HG03064 (cell line): ENCODE data around the gene INS.
"Not testable (repeated sequence)": the region's sequence is repeated elsewhere in the genome, so short reads cannot be mapped to it uniquely, and the experiment has no call there.

Source experiments
- ATAC-seq: cut with Tn5 transposase; IDR thresholded peaks from one replicate; pipeline ENCODE4 v1.9.1; 2021; ENCODE audit warnings: low read depth; ENCODE audit not compliant: unreplicated experiment

INS gene

DNA sequence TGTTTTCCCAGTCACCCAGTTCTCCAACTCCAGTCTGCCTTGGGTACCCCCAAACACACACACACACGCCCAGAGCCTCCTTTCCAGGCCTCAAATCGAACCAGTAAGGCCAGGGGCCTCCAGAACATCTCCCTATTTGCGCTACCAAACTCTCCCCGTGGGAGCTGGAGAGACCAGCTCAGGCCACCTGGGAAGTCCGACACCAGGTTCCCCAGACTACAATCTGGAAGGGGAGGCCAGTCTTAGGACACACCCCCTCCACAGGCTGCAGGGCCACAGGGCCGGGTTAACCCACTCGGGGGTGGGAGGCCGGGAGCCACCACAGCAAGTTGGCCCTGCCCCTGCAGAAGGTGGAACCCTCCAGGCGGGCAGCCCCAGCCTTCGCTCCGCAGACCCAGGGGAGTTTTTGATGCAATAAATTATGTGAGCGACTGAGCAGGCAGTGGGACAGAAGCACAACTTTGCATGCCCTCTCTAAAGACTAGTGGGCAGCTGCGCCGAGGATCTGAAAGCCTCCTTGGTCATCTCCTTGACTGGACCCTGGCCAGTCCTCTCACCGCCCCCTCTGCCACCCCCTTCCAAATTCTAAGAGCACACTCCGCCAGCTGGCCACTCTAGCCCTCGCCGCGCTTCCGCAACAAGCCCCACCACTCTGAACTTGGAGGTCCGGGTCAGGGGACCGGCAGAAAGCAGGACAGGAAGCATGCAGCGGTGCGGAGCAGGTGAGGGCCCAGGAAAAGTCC is 24.6 kb downstream of the INS start:
- ATAC-seq, result no peak

- no peak for ATAC-seq
These were observed 25.3 kb downstream of the INS start for GRCh38 chr11:2135648-2136201.

DNA sequence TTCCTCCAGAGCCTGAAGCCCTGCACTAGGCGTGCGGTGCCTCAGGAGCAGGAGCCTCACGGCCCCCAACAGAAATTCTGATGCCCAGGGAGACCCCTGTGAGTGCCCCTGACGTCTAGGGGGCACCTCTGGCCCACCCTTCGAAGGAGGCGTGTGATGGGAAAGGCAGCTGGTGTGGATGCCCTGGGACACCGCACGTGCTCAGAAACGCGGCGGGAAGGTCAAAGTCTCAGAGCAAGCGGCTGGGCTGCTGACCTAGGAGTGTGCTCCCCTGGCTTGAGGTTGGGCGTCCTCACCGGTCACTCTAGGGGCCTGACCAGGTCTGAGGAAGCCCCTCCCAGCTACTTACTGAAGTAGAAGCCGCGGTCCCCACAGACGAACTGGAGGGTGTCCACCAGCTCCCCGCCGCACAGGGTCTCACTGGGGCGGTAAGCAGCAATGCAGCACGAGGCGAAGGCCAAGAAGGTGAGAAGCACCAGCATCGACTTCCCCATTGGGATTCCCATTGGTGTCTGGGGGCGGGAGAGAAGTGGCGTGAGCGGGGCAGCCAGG is 25.9 kb downstream of the INS start:
- no peak for ATAC-seq

DNA sequence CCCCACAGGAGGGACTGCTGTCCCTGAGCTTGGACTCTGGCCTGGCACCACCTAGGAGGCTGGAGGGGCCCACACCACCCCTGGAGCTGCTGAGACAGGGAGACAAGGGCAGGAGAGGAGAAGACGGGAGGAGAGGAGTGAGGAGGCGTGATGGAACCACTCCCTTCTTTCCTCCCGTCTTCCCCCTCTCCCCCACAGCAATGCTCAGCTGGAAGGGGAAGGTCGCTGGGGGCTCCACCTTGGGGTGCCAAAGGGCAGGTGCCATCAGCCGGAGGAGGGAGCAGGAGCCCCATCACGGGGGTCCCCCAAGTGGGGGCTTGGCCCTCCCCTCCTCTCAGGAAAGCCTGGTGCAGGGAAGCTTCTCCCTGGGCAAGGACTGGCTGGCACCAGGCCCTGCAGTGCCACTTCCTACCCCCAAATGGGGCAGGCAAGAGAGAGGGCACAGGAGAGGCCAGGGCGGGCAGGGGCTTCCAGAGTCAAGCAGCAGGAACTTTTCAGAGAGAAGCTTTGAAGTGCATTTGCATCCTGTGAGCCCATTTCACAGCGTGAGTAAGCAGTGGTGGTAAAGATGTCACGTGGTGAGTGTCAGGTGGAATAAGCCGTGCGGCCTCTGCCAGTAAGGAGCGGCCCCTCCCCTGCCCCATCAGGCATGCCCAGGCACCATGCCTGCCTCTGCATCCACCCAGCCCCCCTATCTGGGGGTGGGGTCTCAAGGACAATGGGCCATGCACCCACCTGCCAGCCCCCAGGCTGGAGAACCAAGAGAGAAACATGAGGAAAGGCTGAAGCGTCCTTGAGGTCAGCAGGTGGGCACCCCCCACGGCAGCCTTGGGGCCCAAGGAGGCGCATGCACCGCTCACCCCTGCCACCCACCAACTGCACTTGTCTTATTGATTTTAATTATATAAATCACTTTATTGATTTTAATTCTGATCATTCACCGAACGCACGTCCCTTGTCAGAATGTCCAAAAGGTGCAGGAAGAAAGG is 26.7 kb downstream of the INS start:
- no peak for ATAC-seq

GRCh38 chr11:2133241-2134021 is 27.6 kb downstream of the INS start:
- ATAC-seq, result no peak

- no peak for ATAC-seq
These were observed 28.2 kb downstream of the INS start for GRCh38 chr11:2132874-2133240.

DNA sequence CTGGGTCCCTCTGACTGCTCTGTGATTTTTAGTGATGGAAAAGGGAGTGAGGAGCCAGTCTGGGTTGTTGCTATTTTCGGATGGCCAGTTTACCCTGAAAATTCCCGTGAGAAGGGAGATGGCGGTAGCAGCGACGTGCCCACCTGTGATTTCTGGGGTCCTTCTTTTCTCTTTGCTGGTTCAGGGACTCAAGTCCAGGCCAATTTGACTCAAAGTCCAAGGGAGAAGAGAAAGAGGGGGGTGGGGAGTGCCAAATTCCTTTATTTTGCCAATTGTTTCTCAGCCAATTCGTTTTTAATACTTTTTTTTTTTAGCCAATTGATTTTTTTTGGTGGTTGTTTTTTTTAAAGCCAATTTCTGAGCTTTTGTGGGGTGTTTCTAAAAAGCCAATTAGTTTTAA is 28.8 kb downstream of the INS start:
- ATAC-seq, result no peak

DNA sequence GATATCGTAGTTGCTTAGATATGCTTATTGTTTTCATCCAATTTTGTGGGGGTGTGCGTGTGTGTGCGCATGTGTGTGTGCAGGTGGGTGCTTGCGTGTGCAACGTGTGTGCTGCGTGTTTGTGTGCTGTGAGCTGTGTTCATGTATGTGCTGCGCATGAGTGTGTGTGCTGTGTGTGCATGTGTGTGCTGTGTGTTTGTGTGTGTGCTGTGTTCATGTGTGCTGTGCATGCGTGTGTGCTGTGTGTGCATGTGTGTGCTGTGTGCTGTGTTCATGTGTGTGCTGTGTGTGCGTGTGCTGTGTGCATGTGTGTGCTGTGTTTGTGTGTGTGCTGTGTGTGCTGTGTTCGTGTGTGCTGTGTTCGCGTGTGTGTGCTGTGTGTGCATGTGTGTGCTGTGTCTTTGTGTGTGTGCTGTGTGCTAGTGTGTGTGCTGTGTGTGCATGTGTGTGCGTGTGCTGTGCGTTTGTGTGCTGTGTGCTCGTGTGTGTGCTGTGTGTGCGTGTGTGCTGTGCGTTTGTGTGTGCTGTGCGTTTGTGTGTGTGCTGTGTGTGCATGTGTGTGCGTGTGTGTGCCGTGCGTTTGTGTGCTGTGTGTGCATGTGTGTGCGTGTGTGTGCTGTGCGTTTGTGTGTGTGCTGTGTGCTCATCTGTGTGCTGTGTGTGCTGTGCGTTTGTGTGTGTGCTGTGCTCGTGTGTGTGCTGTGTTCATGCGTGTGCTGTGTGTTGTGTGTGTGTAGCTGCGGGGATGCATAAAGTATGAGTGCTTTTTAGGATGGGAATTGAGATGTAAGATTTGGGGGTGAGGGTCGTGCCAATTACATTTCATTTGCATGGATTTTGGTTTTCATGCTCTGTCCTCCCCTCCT is 29.4 kb downstream of the INS start:
- no peak for ATAC-seq

DNA sequence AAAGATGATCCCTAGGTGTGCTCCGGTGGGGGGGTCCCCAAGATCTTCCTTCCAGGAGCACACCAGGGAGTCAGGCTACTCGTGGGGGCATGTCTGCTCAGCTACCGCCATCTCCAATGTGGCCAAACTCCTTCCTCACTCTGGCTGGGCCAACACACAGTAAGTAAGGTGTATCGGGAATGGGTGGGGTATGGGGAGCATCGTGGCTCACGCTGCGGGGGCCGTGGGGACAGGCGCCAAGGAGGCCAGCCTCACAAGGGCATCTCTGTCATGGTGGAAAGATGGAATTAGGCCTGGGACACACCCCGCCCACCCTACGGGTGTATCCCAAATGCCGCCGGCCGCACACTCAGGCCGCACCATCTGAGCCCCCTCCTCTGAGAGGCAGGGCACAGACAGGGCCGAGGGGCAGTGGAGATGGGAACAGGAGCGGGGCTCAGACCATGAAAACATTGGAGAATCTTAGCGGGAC is 30.1 kb downstream of the INS start:
- no peak for ATAC-seq

DNA sequence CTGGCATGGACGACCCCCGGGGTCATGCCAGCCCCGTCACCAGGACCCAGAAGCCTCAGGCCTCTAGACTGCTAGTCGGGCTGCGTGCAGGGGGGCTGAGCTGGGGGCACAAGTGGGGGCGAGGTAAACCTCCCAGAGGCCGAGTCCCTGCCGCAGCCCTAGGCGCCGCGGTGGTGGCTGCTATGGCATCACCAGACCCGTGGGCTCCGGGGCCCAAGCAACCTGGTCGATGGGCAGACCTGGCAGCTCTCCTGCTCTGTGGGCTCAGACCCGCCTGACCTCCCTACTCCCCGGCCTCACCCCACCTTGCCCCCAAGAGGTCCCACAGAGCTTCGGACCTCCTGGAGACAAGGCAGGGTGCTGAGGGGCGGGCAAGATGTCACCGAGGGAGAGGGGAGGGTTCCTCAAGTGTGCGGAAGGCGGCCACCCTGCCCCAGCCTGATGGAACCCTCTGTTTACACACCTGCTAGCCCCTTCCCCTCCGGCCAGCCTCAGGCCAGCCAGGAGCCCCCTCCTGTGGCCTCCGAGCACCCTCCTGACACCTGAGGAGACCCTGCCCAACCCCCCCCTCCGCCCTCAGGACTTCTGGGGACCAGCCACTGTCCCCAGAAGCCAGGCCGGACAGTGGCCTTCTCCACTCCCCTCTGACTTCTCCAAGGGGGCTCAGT is 31.2 kb downstream of the INS start:
- no peak for ATAC-seq

GRCh38 chr11:2129308-2129698 is 31.7 kb downstream of the INS start:
- no peak for ATAC-seq

- ATAC-seq, result no peak
These were observed 32.3 kb downstream of the INS start for GRCh38 chr11:2128511-2129307.

DNA sequence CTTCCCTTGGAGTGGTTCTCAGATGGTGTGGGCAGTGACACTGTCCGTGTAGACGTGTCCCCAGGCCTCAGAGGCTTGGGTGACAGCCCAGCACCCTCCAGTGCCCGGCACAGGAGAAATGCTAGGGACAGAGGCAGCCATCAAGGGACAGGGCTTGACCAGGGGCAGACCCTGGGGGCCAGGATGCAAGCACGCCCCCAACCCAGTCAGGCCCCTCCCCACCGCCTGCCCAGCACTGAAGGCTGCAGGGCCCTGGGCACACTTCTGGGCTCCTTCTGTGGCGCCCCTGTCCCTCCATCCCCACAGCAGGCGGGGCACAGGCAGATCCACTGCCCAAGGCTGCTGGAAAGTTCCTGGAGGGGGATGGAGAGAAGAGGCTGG is 32.9 kb downstream of the INS start:
- ATAC-seq, result no peak

DNA sequence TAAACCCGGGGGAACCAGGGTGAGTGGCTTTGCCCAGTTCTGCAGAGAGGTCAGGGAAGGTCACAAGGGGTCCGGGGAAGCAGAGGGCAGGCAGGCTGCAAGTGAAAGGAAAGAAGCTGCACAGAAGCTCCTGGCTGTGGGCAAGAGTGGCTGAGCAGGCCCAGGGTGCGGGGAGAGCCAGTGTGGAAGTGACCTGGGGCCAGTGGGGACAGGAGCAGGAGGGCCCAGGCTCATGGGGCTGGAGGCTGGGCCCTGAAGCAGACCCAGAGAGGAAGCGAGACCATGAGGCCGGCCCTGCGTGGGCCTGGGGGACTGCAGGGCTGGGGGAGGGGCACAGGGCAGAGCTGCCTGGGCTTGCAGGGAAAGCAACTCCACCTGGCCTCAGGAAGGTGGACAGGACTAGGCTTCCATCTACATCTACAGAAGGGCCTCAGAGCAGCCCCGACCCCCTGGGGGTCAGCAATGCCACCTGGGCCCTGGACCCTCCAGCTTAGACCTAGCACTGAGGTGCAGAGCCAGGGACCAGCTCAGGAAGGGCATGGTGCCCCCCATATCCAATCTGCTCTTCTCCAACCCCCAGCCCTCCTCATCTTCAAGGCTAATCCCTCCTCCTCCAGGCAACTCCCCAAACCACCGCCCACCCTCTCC is 33.4 kb downstream of the INS start:
- no peak for ATAC-seq

- no peak for ATAC-seq
These were observed 34.4 kb downstream of the INS start for GRCh38 chr11:2126520-2127085.

DNA sequence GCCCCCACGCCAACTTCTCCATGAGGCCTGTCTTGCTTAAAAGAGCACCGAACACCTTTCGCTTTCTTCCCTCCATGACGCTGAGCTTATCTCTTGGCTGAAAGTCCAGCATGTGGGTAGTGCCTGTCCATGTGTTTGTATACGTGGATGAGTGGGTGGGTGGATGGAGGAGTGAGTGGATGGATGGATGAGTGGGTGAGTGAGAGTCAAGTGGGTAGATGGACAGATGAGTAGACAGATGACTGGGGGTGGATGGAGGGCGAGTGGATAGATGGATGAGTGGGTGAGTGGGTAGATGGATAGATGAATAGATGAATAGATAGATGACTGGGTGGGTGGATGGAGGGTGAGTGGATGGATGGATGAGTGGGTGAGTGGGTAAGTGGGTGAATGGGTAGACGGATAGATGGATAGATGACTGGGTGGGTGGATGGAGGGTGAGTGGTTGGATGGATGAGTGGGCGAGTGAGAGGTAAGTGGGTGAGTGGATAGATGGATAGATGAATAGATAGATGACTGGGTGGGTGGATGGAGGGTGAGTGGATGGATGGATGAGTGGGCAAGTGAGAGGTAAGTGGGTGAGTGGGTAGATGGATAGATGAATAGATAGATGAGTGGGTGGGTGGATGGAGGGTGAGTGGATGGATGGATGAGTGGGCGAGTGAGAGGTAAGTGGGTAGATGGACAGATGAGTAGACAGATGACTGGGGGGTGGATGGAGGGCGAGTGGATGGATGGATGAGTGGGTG is 36.1 kb downstream of the INS start:
- ATAC-seq, result not testable (repeated sequence)

GRCh38 chr11:2123628-2123960 is 37.4 kb downstream of the INS start:
- no peak for ATAC-seq
